NCI-H226 (cell line): ENCODE results near the gene LTV1.
"Not testable (repeated sequence)": the region's sequence is repeated elsewhere in the genome, so short reads cannot be mapped to it uniquely, and the experiment has no call there.

ENCODE experiments used
- DNase-seq: peaks from one replicate; pipeline ENCODE4 v3.0.0-alpha.2; 2015

Gene LTV1

GRCh38 chr6:143844006-143844405 lies 868 bp downstream of the LTV1 start:
- no peak for DNase-seq

DNA sequence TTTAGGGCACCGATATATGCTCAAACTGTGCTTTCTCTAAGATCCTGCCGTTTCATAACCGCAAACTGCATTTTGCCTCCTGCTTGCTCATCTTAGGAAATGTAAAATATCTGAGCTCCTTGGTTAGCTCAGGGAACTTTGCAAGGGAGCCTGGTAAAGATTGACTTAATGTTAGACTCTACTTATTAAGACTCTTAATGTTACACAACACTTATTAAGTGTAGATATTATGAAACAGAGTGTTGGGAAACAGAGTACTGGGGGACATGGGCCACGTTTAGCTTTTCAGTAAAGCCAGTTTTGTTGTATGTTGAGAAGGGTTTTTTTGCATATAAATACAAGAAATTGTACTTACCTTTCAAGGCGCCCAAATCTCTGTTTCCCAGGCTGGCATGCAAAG lies 1.9 kb downstream of the LTV1 start:
- DNase-seq: no peak

DNA sequence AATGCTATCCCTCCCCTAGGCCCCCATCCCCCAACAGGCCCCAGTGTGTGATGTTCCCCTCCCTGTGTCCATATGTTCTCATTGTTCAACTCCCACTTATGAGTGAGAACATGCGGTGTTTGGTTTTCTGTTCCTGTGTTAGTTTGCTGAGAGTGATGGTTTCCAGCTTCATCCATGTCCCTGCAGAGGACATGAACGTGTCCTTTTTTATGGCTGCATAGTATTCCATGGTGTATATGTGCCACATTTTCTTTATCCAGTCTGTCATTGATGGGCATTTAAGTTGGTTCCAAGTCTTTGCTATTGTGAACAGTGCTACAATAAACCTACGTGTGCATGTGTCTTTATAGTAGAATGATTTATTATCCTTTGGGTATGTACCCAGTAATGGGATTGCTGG lies 8.6 kb downstream of the LTV1 start:
- not testable (repeated sequence) for DNase-seq

DNA sequence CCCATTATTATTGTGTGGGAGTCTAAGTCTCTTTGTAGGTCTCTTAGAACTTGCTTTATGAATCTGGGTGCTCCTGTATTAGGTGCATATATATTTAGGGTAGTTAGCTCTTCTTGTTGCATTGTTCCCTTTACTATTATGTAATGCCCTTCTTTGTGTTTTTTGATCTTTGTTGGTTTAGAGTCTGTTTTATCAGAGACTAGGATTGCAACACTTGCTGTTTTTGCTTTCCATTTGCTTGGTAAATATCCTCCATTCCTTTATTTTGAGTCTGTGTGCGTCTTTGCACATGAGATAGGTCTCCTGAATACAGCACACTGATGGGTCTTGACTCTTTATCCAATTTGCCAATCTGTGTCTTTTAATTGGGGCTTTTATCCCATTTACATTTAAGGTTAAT lies 11.9 kb downstream of the LTV1 start:
- DNase-seq: not testable (repeated sequence)

GRCh38 chr6:143856762-143857161 lies 13.6 kb downstream of the LTV1 start:
- not testable (repeated sequence) for DNase-seq

GRCh38 chr6:143857651-143858050 lies 14.5 kb downstream of the LTV1 start:
- DNase-seq: no peak

DNA sequence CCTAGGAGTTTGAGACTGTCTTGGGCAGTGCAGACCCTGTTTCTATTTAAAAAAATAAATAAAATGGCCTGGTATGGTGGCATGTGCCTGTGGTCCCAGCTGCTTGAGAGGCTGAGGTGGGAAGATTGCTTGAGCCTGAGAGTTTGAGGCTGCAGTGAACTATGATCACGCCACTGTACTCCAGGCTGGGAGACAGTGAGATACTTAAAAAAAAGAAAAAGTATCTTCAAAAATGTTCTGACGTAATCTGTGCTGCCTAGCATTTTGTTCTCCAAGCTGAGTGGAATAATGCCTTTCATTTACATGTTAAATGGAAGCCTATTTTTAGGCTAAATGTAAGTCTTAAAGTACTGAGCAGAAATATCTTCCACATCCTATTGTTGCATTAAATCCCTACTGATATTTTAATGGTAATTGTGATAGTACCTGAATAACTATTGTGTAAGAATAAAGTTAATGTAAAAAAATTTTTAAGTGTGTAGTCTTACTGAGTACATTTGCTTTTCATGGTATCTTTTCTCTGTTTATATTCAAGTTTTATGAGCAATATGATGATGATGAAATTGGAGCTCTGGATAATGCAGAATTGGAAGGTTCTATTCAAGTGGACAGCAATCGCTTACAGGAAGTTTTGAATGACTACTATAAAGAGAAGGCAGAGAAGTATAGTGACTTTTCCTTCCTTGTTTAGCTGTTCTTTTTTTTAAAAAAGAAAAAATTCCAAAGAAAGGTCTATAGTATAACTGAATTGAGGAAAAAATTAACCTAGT lies 16.9 kb downstream of the LTV1 start:
- no peak for DNase-seq

- no peak for DNase-seq
Measured at GRCh38 chr6:143863771-143864170, 20.6 kb downstream of the LTV1 start.

GRCh38 chr6:143864234-143864633 lies 21.1 kb downstream of the LTV1 start, which contains the start of gene ZC2HC1B:
Gene ZC2HC1B (plus strand): TSS chr6:143864474. CDS start chr6:143864540, 66 bp downstream.
- DNase-seq: no peak

DNA sequence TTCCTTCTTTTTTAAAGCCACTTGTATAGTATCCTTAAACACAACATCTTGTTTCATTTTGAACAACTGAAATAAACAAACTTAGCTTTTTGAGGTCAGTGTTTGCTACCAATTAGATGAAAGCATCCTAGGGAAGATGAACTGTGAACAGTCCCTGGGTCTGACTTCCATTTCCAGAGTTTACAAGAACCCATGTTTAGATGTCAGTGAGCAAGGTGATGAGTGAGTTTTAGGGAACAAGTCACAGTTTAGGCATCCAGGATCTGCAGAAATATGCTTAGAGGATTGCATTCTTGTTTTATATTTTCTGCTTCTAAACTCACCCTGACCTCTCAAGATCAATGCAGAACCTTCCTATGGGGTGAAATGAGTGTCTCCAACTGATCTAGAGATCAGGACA lies 24.1 kb downstream of the LTV1 start:
- DNase-seq: no peak

- DNase-seq: not testable (repeated sequence)
Measured at GRCh38 chr6:143868808-143869207, 25.7 kb downstream of the LTV1 start.

- DNase-seq: not testable (repeated sequence)
Measured at GRCh38 chr6:143871202-143871730, 28.1 kb downstream of the LTV1 start.

DNA sequence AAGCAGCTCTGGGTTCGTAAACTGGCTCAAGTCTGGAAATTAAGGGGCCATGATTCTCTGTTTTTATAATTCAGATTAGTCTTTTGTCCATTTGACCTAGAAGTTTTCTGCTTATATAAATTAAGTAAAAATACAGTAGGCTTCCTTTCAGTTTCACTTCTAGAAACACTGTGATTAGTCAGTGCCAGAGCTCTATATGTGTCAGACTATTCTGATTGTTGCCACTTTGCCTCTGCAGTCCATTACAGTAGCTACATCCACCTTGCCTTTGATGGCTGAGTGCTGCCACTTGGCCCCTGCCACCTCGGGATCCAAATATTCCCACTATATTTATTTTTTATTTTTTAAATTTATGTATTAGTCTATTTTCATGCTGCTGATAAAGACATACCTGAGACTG lies 29.1 kb downstream of the LTV1 start:
- DNase-seq: no peak

DNA sequence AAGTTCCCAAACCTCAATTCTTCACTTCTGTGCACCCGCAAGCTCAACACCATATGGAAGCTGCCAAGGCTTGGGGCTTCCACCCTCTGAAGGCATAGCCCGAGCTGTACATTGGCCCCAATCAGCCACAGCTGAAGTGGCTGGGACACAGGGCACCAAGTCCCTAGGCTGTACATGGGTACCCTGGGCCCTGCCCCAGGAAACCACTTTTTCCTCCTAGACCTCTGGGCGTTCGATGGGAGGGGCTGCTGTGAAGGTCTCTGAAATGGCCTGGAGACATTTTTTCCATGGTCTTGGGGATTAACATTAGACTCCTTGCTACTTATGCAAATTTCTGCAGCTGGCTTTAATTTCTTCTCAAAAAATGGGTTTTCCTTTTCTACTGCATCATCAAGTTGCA lies 30.5 kb downstream of the LTV1 start:
- DNase-seq: not testable (repeated sequence)

- DNase-seq: not testable (repeated sequence)
Measured at GRCh38 chr6:143874503-143874902, 31.4 kb downstream of the LTV1 start.

- peak; percentile 41 for DNase-seq
Measured at GRCh38 chr6:143877584-143878271, 34.6 kb downstream of the LTV1 start.

- peak; percentile 55 for DNase-seq
Measured at GRCh38 chr6:143878272-143878760, 35.2 kb downstream of the LTV1 start.

DNA sequence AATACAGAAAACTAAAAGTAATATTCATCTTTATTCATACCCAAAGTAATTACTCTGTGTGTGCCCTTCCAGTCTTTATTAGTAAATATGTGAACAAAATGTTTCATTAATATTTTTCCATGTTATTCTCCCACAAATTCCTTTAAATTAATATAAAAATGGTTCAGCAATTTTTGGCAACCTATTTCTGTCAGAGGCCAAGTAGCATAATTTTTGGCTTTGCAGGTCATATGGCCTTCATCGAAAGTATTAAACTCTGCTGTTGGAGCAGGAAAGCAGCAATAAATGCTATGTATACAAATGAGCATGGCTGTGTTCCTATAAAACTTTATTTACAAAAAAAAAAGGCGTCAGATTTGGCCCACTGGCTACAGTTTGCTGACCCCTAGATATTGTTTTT lies 37.3 kb downstream of the LTV1 start:
- DNase-seq: no peak

DNA sequence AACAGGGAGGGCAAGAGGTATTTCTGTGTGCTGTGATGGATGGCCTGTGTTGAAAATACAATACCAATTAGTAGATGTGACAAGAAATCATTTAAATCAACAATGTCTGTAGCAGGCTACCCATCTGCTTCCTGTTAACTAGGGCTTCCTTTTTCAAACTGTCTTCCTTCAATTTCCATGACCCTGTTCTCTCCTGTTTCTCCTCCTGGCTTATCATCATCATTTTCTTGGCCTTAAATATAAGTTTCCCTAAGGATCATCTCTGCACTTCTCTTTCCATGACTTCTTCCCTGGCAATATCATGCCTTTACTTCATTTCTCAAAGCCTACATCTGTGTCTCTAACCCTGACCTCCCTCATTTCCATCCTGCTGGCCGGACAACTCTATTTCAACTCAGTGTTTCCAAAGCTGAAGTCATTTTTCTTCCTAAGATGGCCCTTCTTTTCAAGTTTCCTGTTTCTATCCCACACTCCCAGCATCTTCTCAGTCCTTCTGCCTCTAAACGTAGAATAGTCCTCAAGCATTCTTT lies 39.3 kb downstream of the LTV1 start:
- no peak for DNase-seq

DNA sequence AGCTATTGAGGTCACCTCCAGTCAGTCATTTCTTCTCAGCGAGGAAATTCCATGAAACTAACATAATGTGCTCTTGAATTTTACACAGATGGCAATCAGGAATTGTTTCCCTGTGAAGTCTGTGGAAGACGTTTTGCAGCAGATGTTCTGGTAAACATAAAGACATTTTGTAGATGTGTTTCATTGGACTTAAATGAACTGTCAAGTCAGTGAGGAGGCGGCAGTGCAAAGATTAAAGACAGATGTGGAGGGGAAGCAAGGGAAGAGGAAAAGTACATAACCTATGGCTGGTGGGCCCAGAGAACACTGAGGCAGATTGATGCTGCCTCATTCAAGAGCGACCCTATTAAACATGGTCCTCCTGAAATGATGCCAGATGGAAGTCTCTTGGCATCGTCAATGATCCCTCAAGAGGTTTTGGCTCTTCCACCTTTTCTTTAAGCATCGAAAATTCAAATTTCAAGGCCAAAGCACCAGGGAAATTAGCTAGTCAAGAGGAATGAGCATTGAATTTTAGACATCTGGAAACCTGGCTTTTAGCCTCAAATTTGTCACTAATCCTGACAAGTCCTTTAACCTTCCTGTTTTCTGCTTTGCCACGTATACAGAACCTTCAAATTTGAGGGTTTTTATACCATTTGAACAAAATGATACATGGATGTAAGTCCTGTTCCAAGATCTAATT lies 41.2 kb downstream of the LTV1 start:
- no peak for DNase-seq

- DNase-seq: no peak
Measured at GRCh38 chr6:143885116-143885515, 42.0 kb downstream of the LTV1 start.

GRCh38 chr6:143894655-143895054 lies 51.5 kb downstream of the LTV1 start:
- no peak for DNase-seq
